ENCODE results near the gene UBE2C. TPM values are rescaled to one million over a fixed set of nuclear protein-coding genes. Genes with fewer than 3 reads are reported as not detected.

UBE2C gene
- total RNA-seq, 1 experiment from 2014 or later = 173 TPM

GRCh38 chr20:45768479-45768878, 44.0 kb upstream of the UBE2C start:
- Histone ChIP-seq H3K36me3 (ENCODE audit: control insufficient read depth, insufficient read depth, low read length) (no peaks in the 10 kb centered on the region), H3K27ac (ENCODE audit: low read length) (no peak overlapping the region), H3K9me3 (ENCODE audit: control insufficient read depth, insufficient read depth, low read depth, low read length) (no peaks in the 10 kb centered on the region), H3K4me3 (ENCODE audit: low read depth in 2 of 2, low read length in 2 of 2) (no peak overlapping the region), H3K27me3 (ENCODE audit: control insufficient read depth, insufficient read depth, low read length) (no peaks in the 10 kb centered on the region), H3K4me1 (ENCODE audit: control insufficient read depth, insufficient read depth, low read length) (no peaks in the 10 kb centered on the region)
- intact Hi-C loops (cut with micrococcal nuclease; ENCODE audit: unreplicated experiment) = no loop called here
- DNase-seq (ENCODE audit: low read depth, low spot score) = no peak
- POLR2A ChIA-PET = interaction anchor here (0.6 kb wide), 1 partner anchor 224 kb away, joined by 5 read pairs; no protein-coding TSS in a partner anchor
- no peak for TF ChIP-seq REST (IDR thresholded peaks at IDR 0.05; ENCODE audit: insufficient read depth in 1 of 2, low read depth in 2 of 2, low read length in 1 of 2)
- no peak for TF ChIP-seq POLR2AphosphoS5 (IDR thresholded peaks at IDR 0.05; ENCODE audit: low read depth, low read length)
- no peak for TF ChIP-seq SIN3A (IDR thresholded peaks at IDR 0.05; ENCODE audit: borderline replicate concordance, insufficient read depth, low read depth, low read length)
- TF ChIP-seq TCF7L2 (IDR thresholded peaks at IDR 0.05; ENCODE audit: low read depth, low read length) = no peak
- TF ChIP-seq CTCF (IDR thresholded peaks at IDR 0.05) = no peak
- BruUV-seq (replicated peaks) = no TSS peak
- ATAC-seq = no peak
- in situ Hi-C loops (cut with HindIII; ENCODE audit: low pct_unique_long_range_greater_than_20kb, low sequenced_read_pairs) = no loop called here
- CTCF ChIA-PET = interaction anchor here (0.7 kb wide), 1 partner anchor 445 kb away, joined by 3 read pairs; no protein-coding TSS in a partner anchor

- CTCF ChIA-PET = interaction anchor here (0.6 to 1.7 kb wide), 6 partner anchors 142 to 452 kb away, joined by 3 to 8 read pairs (median 4); partner anchors contain the start of genes SYS1 and WFDC10A
Measured at GRCh38 chr20:45771182-45771759, 41.2 kb upstream of the UBE2C start.

More at GRCh38 chr20:45771182-45771759, 41.2 kb upstream of the UBE2C start:
- in situ Hi-C loops (cut with HindIII; ENCODE audit: low pct_unique_long_range_greater_than_20kb, low sequenced_read_pairs) (no loop called here), intact Hi-C loops (cut with micrococcal nuclease; ENCODE audit: unreplicated experiment) (loop anchor here (1.0 to 10.0 kb wide), 4 partner anchors 178 to 446 kb away; no protein-coding TSS in a partner anchor)
- Histone ChIP-seq H3K27me3 (ENCODE audit: control insufficient read depth, insufficient read depth, low read length) (no peaks in the 10 kb centered on the region), H3K9me3 (ENCODE audit: control insufficient read depth, insufficient read depth, low read depth, low read length) (no peaks in the 10 kb centered on the region), H3K4me1 (ENCODE audit: control insufficient read depth, insufficient read depth, low read length) (no peaks in the 10 kb centered on the region), H3K27ac (ENCODE audit: low read length) (no peak overlapping the region), H3K4me3 (ENCODE audit: low read depth in 2 of 2, low read length in 2 of 2) (no peak overlapping the region), H3K36me3 (ENCODE audit: control insufficient read depth, insufficient read depth, low read length) (no peaks in the 10 kb centered on the region)
- peak; percentile 82 for DNase-seq (ENCODE audit: low read depth, low spot score)
- BruUV-seq (replicated peaks) = no TSS peak
- TF ChIP-seq REST (IDR thresholded peaks at IDR 0.05; ENCODE audit: insufficient read depth in 1 of 2, low read depth in 2 of 2, low read length in 1 of 2) (no peak), TCF7L2 (IDR thresholded peaks at IDR 0.05; ENCODE audit: low read depth, low read length) (no peak), CTCF (IDR thresholded peaks at IDR 0.05) (peak; percentile 92), POLR2AphosphoS5 (IDR thresholded peaks at IDR 0.05; ENCODE audit: low read depth, low read length) (no peak)
- POLR2A ChIA-PET = no interaction called here
- ATAC-seq = peak; percentile 80
